Mesenteric fat pad (tissue), 1 donor: ENCODE measurements around the gene CDKAL1. TPM values are rescaled to one million over a fixed set of nuclear protein-coding genes. Genes with fewer than 3 reads are reported as not detected.
"Not testable (repeated sequence)": the region's sequence is repeated elsewhere in the genome, so short reads cannot be mapped to it uniquely, and the experiment has no call there.

Experiments
- DNase-seq: peaks from one replicate; pipeline ENCODE4 v3.0.0-alpha.2; 2020; ENCODE audit warnings: low spot score
- total RNA-seq: library from RNA; stranded (reverse); fragmentation: NEBNext Ultra II Directional; extraction: Animal tissue kit (Norgen Biotek cat#: 25700); gene quantifications from one replicate; pipeline ENCODE4 v1.2.1, GENCODE V29; 2021
- donor health status: DM: yes; HTN: yes; CAD: no.

Gene CDKAL1
- total RNA-seq, 1 donor from 2014 or later = 13.2 TPM

GRCh38 chr6:20549398-20549797 is 15.1 kb downstream of the CDKAL1 start:
- not testable (repeated sequence) for DNase-seq

- DNase-seq = no peak
Measured at GRCh38 chr6:20554326-20554725, 20.1 kb downstream of the CDKAL1 start.

- DNase-seq = no peak
Measured at GRCh38 chr6:20554817-20555216, 20.6 kb downstream of the CDKAL1 start.

- DNase-seq = no peak
Measured at GRCh38 chr6:20559924-20560551, 25.8 kb downstream of the CDKAL1 start.

GRCh38 chr6:20563377-20563776 is 29.1 kb downstream of the CDKAL1 start:
- no peak for DNase-seq

- no peak for DNase-seq
Measured at GRCh38 chr6:20564269-20564668, 30.0 kb downstream of the CDKAL1 start.

GRCh38 chr6:20564777-20565176 is 30.5 kb downstream of the CDKAL1 start:
- no peak for DNase-seq

- DNase-seq = no peak
Measured at GRCh38 chr6:20565342-20565741, 31.1 kb downstream of the CDKAL1 start.

- no peak for DNase-seq
Measured at GRCh38 chr6:20566109-20566508, 31.9 kb downstream of the CDKAL1 start.

- no peak for DNase-seq
Measured at GRCh38 chr6:20569000-20569610, 34.8 kb downstream of the CDKAL1 start.

- no peak for DNase-seq
Measured at GRCh38 chr6:20571261-20571660, 37.0 kb downstream of the CDKAL1 start.

- no peak for DNase-seq
Measured at GRCh38 chr6:20572288-20572687, 38.0 kb downstream of the CDKAL1 start.

- DNase-seq = no peak
Measured at GRCh38 chr6:20572940-20573339, 38.7 kb downstream of the CDKAL1 start.

- DNase-seq = no peak
Measured at GRCh38 chr6:20574355-20574754, 40.1 kb downstream of the CDKAL1 start.

GRCh38 chr6:20575125-20575524 is 40.9 kb downstream of the CDKAL1 start:
- DNase-seq = no peak

GRCh38 chr6:20575704-20576451 is 41.6 kb downstream of the CDKAL1 start:
- DNase-seq = no peak

GRCh38 chr6:20577173-20577688 is 43.0 kb downstream of the CDKAL1 start:
- DNase-seq = no peak

- DNase-seq = no peak
Measured at GRCh38 chr6:20581070-20581469, 46.8 kb downstream of the CDKAL1 start.

GRCh38 chr6:20582586-20583443 is 48.6 kb downstream of the CDKAL1 start:
- DNase-seq = no peak

- no peak for DNase-seq
Measured at GRCh38 chr6:20583444-20583800, 49.2 kb downstream of the CDKAL1 start.

- no peak for DNase-seq
Measured at GRCh38 chr6:20584100-20584731, 50.0 kb downstream of the CDKAL1 start.
